MM.1S (cell line): Measurements from ENCODE around the gene TESK2.

Source experiments
- DNase-seq: peaks from one replicate; pipeline ENCODE4 v3.0.0-alpha.2; 2015
- H2AFZ ChIP-seq: fragments of 300-600 bp; sonication (generic); 2 replicates; pipeline ENCODE4 v1.6.0; 2016; ENCODE audit warnings: antibody characterized with exemption, low read length
- H3F3A ChIP-seq: fragments of 300-600 bp; sonication (generic); 2 replicates; pipeline ENCODE4 v1.6.1; 2016; ENCODE audit warnings: mild to moderate bottlenecking, antibody characterized with exemption, low read length, moderate library complexity, mixed read lengths; ENCODE audit not compliant: insufficient read depth
- H3K27ac ChIP-seq: fragments of 300-600 bp; sonication (generic); 2 replicates; pipeline ENCODE4 v1.5.1; 2016; ENCODE audit warnings: mild to moderate bottlenecking, low read length
- H3K27me3 ChIP-seq: fragments of 300-600 bp; sonication (generic); replicated peaks from 2 replicates; pipeline ENCODE4 v1.6.0; 2016; ENCODE audit warnings: low read length; ENCODE audit not compliant: insufficient read depth
- H3K36me3 ChIP-seq: fragments of 300-600 bp; sonication (generic); replicated peaks from 2 replicates; pipeline ENCODE4 v1.6.1; 2016; ENCODE audit warnings: mild to moderate bottlenecking, low read length, mixed read lengths; ENCODE audit not compliant: insufficient read depth
- H3K4me1 ChIP-seq: fragments of 300-600 bp; sonication (generic); 2 replicates; pipeline ENCODE4 v1.6.1; 2016; ENCODE audit warnings: low read length, mixed read lengths
- H3K4me2 ChIP-seq: fragments of 300-600 bp; sonication (generic); 2 replicates; pipeline ENCODE4 v1.6.0; 2016; ENCODE audit warnings: low read depth, low read length
- H3K4me3 ChIP-seq: fragments of 300-600 bp; sonication (generic); 2 replicates; pipeline ENCODE4 v1.5.1; 2016; ENCODE audit warnings: low read length, mixed read lengths
- H3K79me2 ChIP-seq: fragments of 300-600 bp; sonication (generic); 2 replicates; pipeline ENCODE4 v1.6.1; 2016; ENCODE audit warnings: mixed run types, low read length, mixed read lengths
- H3K9ac ChIP-seq: fragments of 300-600 bp; sonication (generic); 2 replicates; pipeline ENCODE4 v1.6.1; 2016; ENCODE audit warnings: low read length, mixed read lengths
- H3K9me2 ChIP-seq: fragments of 300-600 bp; sonication (generic); replicated peaks from 2 replicates; pipeline ENCODE4 v1.6.1; 2016; ENCODE audit warnings: mild to moderate bottlenecking, low read length, mixed read lengths; ENCODE audit not compliant: insufficient read depth
- H3K9me3 ChIP-seq: fragments of 300-600 bp; sonication (generic); replicated peaks from 2 replicates; pipeline ENCODE4 v1.6.1; 2016; ENCODE audit warnings: mild to moderate bottlenecking, low read length, mixed read lengths; ENCODE audit not compliant: insufficient read depth
- H4K20me1 ChIP-seq: fragments of 300-600 bp; sonication (generic); 2 replicates; pipeline ENCODE4 v1.6.1; 2016; ENCODE audit warnings: mild to moderate bottlenecking, low read length, moderate library complexity, mixed read lengths; ENCODE audit not compliant: insufficient read depth
- CTCF ChIP-seq: fragments of 300-600 bp; sonication (generic); IDR thresholded peaks from 2 replicates; pipeline ENCODE4 v1.5.1; 2016; ENCODE audit warnings: antibody characterized with exemption, low read length, mixed read lengths
- EZH2 ChIP-seq: fragments of 300-600 bp; sonication (generic); optimal IDR thresholded peaks from 2 replicates; pipeline ENCODE3; 2017; ENCODE audit warnings: low read depth, mild to moderate bottlenecking, antibody characterized with exemption, low read length, mixed read lengths
- EZH2phosphoT487 ChIP-seq: fragments of 300-600 bp; sonication (generic); IDR thresholded peaks from 2 replicates; pipeline ENCODE4 v1.6.1; 2018; ENCODE audit warnings: antibody characterized with exemption, low read length

The TESK2 gene

DNA sequence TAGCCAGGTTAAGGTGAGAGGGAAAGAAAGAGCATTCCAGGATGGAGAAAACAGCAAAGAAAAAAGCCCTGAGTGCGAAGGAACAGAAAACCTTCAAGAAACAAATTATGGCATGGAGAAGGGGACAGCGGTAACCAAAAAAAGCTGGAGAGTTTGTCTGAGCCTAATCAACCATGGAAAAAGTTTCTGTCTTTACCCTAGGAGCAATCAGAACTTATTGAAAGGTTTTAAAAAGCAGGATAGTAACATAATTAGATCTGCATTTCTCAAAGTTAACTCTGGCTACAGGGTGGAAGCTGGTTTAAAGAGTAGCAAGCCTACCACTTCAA, 190.3 kb downstream of the TESK2 start:
- H3K4me1 ChIP-seq, result peaks cover 5% of the 10 kb centered on the region; the same call in 1 of the 2 replicates
- H3K27ac ChIP-seq, result no peak overlapping the region
- H3K9me3 ChIP-seq, result no peaks in the 10 kb centered on the region
- H3K36me3 ChIP-seq, result no peaks in the 10 kb centered on the region
- no peak overlapping the region for H3K4me3 ChIP-seq
- H3F3A ChIP-seq, result no peaks in the 10 kb centered on the region
- H4K20me1 ChIP-seq, result no peaks in the 10 kb centered on the region
- no peak for DNase-seq
- H3K4me2 ChIP-seq, result no peak overlapping the region
- no peak overlapping the region for H3K9ac ChIP-seq
- no peak overlapping the region for H2AFZ ChIP-seq
- no peaks in the 10 kb centered on the region for H3K79me2 ChIP-seq
- H3K9me2 ChIP-seq, result no peaks in the 10 kb centered on the region
- H3K27me3 ChIP-seq, result no peaks in the 10 kb centered on the region
- no peak for TF ChIP-seq CTCF
- no peak for TF ChIP-seq EZH2phosphoT487
- TF ChIP-seq EZH2, result no peak

DNA sequence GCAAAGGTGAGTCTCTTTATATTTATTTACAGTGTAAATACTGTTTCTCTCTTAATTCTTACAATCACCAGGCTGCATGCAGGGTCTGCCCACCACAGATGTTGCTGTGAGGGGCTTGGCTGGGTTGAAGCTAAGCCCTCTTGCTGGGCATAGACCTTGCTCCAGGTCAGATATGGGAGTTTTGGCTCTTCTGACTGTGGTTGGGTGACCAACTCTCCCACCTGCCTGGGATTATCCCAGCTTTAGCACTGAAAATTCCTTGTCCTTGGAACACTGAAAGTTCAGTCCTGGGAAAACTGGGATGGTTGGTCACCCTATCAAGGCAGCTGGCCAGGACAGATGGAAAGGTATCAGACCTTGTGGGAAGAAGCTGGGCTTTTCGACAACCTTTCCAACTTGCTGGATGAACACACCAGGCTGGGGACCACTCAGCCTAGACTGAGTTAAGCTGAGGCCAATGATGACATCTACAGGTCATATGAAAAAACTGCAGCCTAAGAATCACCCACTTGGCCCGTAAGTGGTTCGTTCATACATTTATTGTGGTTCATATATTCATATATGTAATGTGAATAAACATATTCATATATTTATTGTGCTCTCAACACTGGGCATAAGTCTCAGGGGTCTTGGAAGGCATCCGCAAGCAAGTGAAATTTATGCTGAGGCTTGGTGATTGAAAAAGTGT, 190.8 kb downstream of the TESK2 start:
- Histone ChIP-seq H4K20me1 (no peaks in the 10 kb centered on the region), H3K4me2 (no peak overlapping the region), H3F3A (no peaks in the 10 kb centered on the region), H3K9me3 (no peaks in the 10 kb centered on the region), H2AFZ (no peak overlapping the region), H3K9ac (no peak overlapping the region), H3K27me3 (no peaks in the 10 kb centered on the region), H3K79me2 (no peaks in the 10 kb centered on the region), H3K9me2 (no peaks in the 10 kb centered on the region), H3K4me3 (no peak overlapping the region), H3K4me1 (peaks cover 5% of the 10 kb centered on the region; the same call in 1 of the 2 replicates), H3K27ac (no peak overlapping the region), H3K36me3 (no peaks in the 10 kb centered on the region)
- DNase-seq, result peak; percentile 69
- TF ChIP-seq EZH2phosphoT487, result no peak
- TF ChIP-seq EZH2, result no peak
- TF ChIP-seq CTCF, result peak; percentile 73

GRCh38 chr1:45299296-45299695, 191.7 kb downstream of the TESK2 start:
- Histone ChIP-seq H3F3A (no peaks in the 10 kb centered on the region), H4K20me1 (no peaks in the 10 kb centered on the region), H3K36me3 (no peaks in the 10 kb centered on the region), H3K9ac (no peak overlapping the region), H3K9me3 (no peaks in the 10 kb centered on the region), H3K79me2 (no peaks in the 10 kb centered on the region), H3K4me3 (no peak overlapping the region), H3K27ac (no peak overlapping the region), H3K4me1 (peaks cover under 1% of the 10 kb centered on the region; the same call in 1 of the 2 replicates), H2AFZ (no peak overlapping the region), H3K9me2 (no peaks in the 10 kb centered on the region), H3K4me2 (no peak overlapping the region), H3K27me3 (no peaks in the 10 kb centered on the region)
- DNase-seq, result no peak
- TF ChIP-seq CTCF (no peak), EZH2 (no peak), EZH2phosphoT487 (no peak)
